DND-41 (cell line): ENCODE data around the gene MRPS16.

Experiments
- ATAC-seq: fragments of 200-7000 bp; cut with Tn5 transposase; 3 replicates; pipeline ENCODE4 v1.9.1; 2021; ENCODE audit warnings: low read depth; ENCODE audit not compliant: insufficient read depth
- DNase-seq: peaks from one replicate; pipeline ENCODE4 v3.0.0-alpha.2; 2020
- H2AFZ ChIP-seq: 2 replicates; pipeline ENCODE4 v1.6.0; 2012; ENCODE audit warnings: low read depth, low read length
- H3K27ac ChIP-seq: 2 replicates; pipeline ENCODE4 v1.5.1; 2012; ENCODE audit warnings: low read length, inconsistent platforms
- H3K27me3 ChIP-seq: fragments of 200-600 bp; sonication (generic); 2 replicates; pipeline ENCODE4 v1.6.0; 2012; ENCODE audit warnings: low read length, mild to moderate bottlenecking, inconsistent platforms; ENCODE audit not compliant: insufficient read depth, poor library complexity
- H3K36me3 ChIP-seq: 2 replicates; pipeline ENCODE4 v1.5.1; 2012; ENCODE audit warnings: low read length, inconsistent platforms; ENCODE audit not compliant: insufficient read depth
- H3K4me1 ChIP-seq: 2 replicates; pipeline ENCODE4 v1.5.1; 2012; ENCODE audit warnings: mild to moderate bottlenecking, low read length; ENCODE audit not compliant: insufficient read depth
- H3K4me2 ChIP-seq: 2 replicates; pipeline ENCODE4 v1.6.0; 2012; ENCODE audit warnings: mild to moderate bottlenecking, moderate library complexity, low read length, inconsistent platforms; ENCODE audit not compliant: insufficient read depth
- H3K4me3 ChIP-seq, 2 experiments: fragments of 200-600 bp in 1 of 2; shearing (Covaris generic) in 1 of 2; 2 replicates each; pipeline ENCODE4 v1.5.1; 2012 to 2016; ENCODE audit warnings: inconsistent platforms in 2 of 2, low read length in 2 of 2, mild to moderate bottlenecking in 2 of 2, low read depth in 1 of 2, moderate library complexity in 1 of 2
- H3K79me2 ChIP-seq: 2 replicates; pipeline ENCODE4 v1.6.0; 2012; ENCODE audit warnings: low read length, inconsistent platforms; ENCODE audit not compliant: insufficient read depth
- H3K9ac ChIP-seq: 2 replicates; pipeline ENCODE4 v1.6.0; 2012; ENCODE audit warnings: low read depth, mild to moderate bottlenecking, inconsistent platforms, low read length, moderate library complexity
- H3K9me3 ChIP-seq: 2 replicates; pipeline ENCODE4 v1.5.1; 2012; ENCODE audit warnings: low read length, moderate library complexity, mild to moderate bottlenecking, inconsistent platforms; ENCODE audit not compliant: insufficient read depth, severe bottlenecking
- H4K20me1 ChIP-seq: 2 replicates; pipeline ENCODE4 v1.6.0; 2012; ENCODE audit warnings: low read length; ENCODE audit not compliant: insufficient read depth
- EZH2 ChIP-seq: IDR thresholded peaks from 3 replicates; pipeline ENCODE4 v1.6.1; 2012; ENCODE audit warnings: borderline replicate concordance, low read depth, mild to moderate bottlenecking, moderate library complexity, low read length, inconsistent platforms; ENCODE audit not compliant: severe bottlenecking
- TF ChIP-seq, protein P1 (sequence below): IDR thresholded peaks from 2 replicates; pipeline ENCODE4 v1.5.1; 2012; ENCODE audit warnings: borderline replicate concordance, low read length, moderate library complexity, mild to moderate bottlenecking; ENCODE audit not compliant: poor library complexity, severe bottlenecking; ENCODE audit errors: extremely low read depth

Gene MRPS16

DNA sequence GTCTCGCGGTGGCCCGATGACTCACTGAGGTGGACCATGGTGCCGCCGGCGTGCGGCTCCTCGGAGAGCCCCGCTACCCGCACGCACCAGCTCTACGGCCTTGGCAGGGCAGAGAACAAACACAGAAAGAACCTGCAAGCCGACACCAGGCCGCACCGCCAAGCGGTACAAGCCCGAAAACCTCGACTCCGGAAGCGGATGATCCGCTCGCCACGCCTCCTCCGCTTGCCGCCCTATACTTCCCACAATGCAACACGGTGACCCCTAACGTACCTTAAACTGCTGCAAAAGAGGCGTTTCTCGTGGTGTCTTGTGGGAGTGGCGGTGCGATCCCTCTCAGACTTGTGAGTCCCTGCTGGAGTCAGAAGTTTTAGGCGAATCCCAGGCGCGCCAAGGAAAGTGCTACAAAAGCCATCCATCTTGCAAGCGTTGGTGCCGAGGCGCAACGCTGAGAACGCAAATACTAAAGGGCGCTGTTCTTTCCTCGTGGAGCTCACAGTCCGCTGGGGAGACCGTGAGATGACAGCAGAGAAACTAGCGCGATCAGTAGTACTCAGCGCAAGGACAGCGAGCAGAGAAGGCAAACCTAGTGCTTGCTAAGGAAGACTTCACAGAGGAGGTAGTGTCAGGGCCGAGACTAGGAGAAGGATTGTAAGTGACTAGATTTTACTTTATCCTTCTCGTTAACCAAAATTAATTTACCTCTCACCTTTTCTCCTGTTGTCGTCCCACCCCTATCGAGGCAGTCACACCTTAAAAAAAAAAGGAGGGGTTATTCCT, at the start of gene MRPS16:
TSS of gene MRPS16 (minus strand) at position 200 of the 780 bp plus-strand sequence. CDS start at position 38, 162 bp downstream.
- ATAC-seq, result peak; percentile 87
- TF ChIP-seq, protein P1, sequence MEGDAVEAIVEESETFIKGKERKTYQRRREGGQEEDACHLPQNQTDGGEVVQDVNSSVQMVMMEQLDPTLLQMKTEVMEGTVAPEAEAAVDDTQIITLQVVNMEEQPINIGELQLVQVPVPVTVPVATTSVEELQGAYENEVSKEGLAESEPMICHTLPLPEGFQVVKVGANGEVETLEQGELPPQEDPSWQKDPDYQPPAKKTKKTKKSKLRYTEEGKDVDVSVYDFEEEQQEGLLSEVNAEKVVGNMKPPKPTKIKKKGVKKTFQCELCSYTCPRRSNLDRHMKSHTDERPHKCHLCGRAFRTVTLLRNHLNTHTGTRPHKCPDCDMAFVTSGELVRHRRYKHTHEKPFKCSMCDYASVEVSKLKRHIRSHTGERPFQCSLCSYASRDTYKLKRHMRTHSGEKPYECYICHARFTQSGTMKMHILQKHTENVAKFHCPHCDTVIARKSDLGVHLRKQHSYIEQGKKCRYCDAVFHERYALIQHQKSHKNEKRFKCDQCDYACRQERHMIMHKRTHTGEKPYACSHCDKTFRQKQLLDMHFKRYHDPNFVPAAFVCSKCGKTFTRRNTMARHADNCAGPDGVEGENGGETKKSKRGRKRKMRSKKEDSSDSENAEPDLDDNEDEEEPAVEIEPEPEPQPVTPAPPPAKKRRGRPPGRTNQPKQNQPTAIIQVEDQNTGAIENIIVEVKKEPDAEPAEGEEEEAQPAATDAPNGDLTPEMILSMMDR, result no peak
- no peak for TF ChIP-seq EZH2
- H2AFZ ChIP-seq, result peak within 1 kb of the TSS; percentile 84
- H3K4me1 ChIP-seq, result peaks cover 50% of the 10 kb centered on the region
- H3K36me3 ChIP-seq, result peaks cover 34% of the 10 kb centered on the region
- peak within 1 kb of the TSS; percentile 90 for H3K4me2 ChIP-seq
- H3K9me3 ChIP-seq, result no peaks in the 10 kb centered on the region
- H3K27me3 ChIP-seq, result no peaks in the 10 kb centered on the region
- no peaks in the 10 kb centered on the region for H4K20me1 ChIP-seq
- peak within 1 kb of the TSS; percentile 72 to 86 for H3K4me3 ChIP-seq
- peaks cover 59% of the 10 kb centered on the region for H3K79me2 ChIP-seq
- peak within 1 kb of the TSS; percentile 87 for H3K9ac ChIP-seq
- peak within 1 kb of the TSS; percentile 85 for H3K27ac ChIP-seq
- DNase-seq, result peak; percentile 96

DNA sequence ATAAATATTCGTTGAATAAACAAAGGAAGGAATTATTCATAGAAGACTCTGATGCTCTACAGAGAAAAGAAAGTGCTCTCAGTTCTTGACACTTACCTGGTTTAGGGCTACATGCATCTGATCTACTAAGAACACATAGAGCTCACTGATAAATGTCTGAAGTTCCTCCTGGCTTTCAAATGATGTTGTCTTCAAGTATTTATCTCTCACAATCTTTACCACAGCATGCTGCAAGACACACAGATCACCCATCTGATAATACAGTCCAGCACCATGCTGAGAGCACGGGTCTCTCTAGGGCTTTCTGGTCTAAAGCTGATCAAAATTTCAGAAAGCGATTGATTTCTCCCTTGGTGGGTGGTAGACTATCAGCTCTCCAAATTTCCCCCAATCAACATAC, 44.5 kb upstream of the MRPS16 start:
- ATAC-seq (peak; percentile 37; the same call in 2 of the 3 replicates), DNase-seq (no peak)
- Histone ChIP-seq H3K36me3 (no peaks in the 10 kb centered on the region), H3K4me2 (no peak overlapping the region), H4K20me1 (no peaks in the 10 kb centered on the region), H3K4me1 (no peaks in the 10 kb centered on the region), H3K27me3 (no peaks in the 10 kb centered on the region), H3K79me2 (no peaks in the 10 kb centered on the region), H2AFZ (no peak overlapping the region), H3K4me3 (no peak overlapping the region), H3K27ac (no peak overlapping the region), H3K9ac (no peak overlapping the region), H3K9me3 (no peaks in the 10 kb centered on the region)
- no peak for TF ChIP-seq EZH2
- TF ChIP-seq, protein P1, result no peak

DNA sequence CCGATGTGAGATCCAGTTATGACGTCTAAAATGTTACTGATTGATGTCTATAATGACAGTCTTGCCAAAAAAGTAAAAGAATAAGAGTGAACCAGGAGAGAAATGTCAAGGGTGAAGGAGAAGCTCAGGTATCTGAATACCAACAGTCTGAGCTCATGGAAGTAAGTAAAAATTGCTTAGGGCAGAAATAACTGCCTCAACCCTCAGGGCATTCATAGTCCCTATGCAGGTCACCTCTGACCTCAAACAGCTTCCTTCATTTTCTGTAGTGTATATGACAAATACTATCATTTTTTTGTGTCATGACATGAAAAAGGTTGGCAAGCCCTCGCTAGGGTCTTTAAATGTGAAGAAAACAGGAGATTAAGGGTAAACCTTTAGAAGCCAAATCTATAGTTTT, 41.0 kb upstream of the MRPS16 start:
- ATAC-seq (no peak), DNase-seq (no peak)
- H3K4me2 ChIP-seq, result no peak overlapping the region
- no peak overlapping the region for H2AFZ ChIP-seq
- no peaks in the 10 kb centered on the region for H3K9me3 ChIP-seq
- no peaks in the 10 kb centered on the region for H3K4me1 ChIP-seq
- H3K27me3 ChIP-seq, result no peaks in the 10 kb centered on the region
- TF ChIP-seq, protein P1, result no peak
- TF ChIP-seq EZH2, result no peak
- H3K36me3 ChIP-seq, result no peaks in the 10 kb centered on the region
- H3K79me2 ChIP-seq, result no peaks in the 10 kb centered on the region
- H3K4me3 ChIP-seq, result no peak overlapping the region
- H3K27ac ChIP-seq, result no peak overlapping the region
- no peak overlapping the region for H3K9ac ChIP-seq
- H4K20me1 ChIP-seq, result no peaks in the 10 kb centered on the region
